Measurements from ENCODE around the gene ABCA5.
"Not testable (repeated sequence)": the region's sequence is repeated elsewhere in the genome, so short reads cannot be mapped to it uniquely, and the experiment has no call there.

Gene ABCA5

GRCh38 chr17:69287168-69287567 lies 39.8 kb downstream of the ABCA5 start:
- TF ChIP-seq, protein P1, sequence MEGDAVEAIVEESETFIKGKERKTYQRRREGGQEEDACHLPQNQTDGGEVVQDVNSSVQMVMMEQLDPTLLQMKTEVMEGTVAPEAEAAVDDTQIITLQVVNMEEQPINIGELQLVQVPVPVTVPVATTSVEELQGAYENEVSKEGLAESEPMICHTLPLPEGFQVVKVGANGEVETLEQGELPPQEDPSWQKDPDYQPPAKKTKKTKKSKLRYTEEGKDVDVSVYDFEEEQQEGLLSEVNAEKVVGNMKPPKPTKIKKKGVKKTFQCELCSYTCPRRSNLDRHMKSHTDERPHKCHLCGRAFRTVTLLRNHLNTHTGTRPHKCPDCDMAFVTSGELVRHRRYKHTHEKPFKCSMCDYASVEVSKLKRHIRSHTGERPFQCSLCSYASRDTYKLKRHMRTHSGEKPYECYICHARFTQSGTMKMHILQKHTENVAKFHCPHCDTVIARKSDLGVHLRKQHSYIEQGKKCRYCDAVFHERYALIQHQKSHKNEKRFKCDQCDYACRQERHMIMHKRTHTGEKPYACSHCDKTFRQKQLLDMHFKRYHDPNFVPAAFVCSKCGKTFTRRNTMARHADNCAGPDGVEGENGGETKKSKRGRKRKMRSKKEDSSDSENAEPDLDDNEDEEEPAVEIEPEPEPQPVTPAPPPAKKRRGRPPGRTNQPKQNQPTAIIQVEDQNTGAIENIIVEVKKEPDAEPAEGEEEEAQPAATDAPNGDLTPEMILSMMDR (IDR thresholded peaks at IDR 0.05; ENCODE audit: extremely low read depth, insufficient read depth, missing control alignments): no peak
- DNase-seq (ENCODE audit: low spot score): no peak
- in situ Hi-C loops (cut with MboI; ENCODE audit: low pct_unique_long_range_greater_than_20kb, low sequenced_read_pairs, unreplicated experiment): no loop called here

DNA sequence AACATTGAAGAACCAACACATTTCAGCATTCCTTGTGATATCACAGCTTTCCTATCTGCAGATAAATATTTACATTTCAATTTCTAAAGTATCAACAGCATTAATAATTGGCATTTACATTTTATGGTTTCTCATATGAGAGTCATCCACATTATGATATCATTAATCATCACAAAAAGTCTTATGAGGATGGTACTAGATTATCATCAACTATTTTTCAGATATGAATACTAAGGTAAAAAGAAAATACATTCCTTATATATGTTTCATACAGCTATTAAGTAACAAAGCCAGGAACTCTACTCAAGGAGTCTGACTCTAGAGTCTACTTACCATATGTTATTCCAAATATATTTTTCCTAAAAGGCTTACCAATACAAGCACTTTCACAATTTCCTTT lies 40.7 kb downstream of the ABCA5 start:
- in situ Hi-C loops (cut with MboI; ENCODE audit: low pct_unique_long_range_greater_than_20kb, low sequenced_read_pairs, unreplicated experiment): no loop called here
- DNase-seq (ENCODE audit: low spot score): no peak
- TF ChIP-seq, protein P1 (IDR thresholded peaks at IDR 0.05; ENCODE audit: extremely low read depth, insufficient read depth, missing control alignments): no peak

GRCh38 chr17:69284646-69285045 lies 42.3 kb downstream of the ABCA5 start:
- DNase-seq (ENCODE audit: low spot score): no peak
- TF ChIP-seq, protein P1 (IDR thresholded peaks at IDR 0.05; ENCODE audit: extremely low read depth, insufficient read depth, missing control alignments): no peak
- in situ Hi-C loops (cut with MboI; ENCODE audit: low pct_unique_long_range_greater_than_20kb, low sequenced_read_pairs, unreplicated experiment): no loop called here

- TF ChIP-seq, protein P1 (IDR thresholded peaks at IDR 0.05; ENCODE audit: extremely low read depth, insufficient read depth, missing control alignments): no peak
- in situ Hi-C loops (cut with MboI; ENCODE audit: low pct_unique_long_range_greater_than_20kb, low sequenced_read_pairs, unreplicated experiment): no loop called here
- no peak for DNase-seq (ENCODE audit: low spot score)
These were observed 44.9 kb downstream of the ABCA5 start for GRCh38 chr17:69282002-69282401.

GRCh38 chr17:69276279-69276678 lies 50.7 kb downstream of the ABCA5 start:
- DNase-seq (ENCODE audit: low spot score); in situ Hi-C loops (cut with MboI; ENCODE audit: low pct_unique_long_range_greater_than_20kb, low sequenced_read_pairs, unreplicated experiment): not testable (repeated sequence)

- in situ Hi-C loops (cut with MboI; ENCODE audit: low pct_unique_long_range_greater_than_20kb, low sequenced_read_pairs, unreplicated experiment): no loop called here
- TF ChIP-seq, protein P1 (IDR thresholded peaks at IDR 0.05; ENCODE audit: extremely low read depth, insufficient read depth, missing control alignments): no peak
- no peak for DNase-seq (ENCODE audit: low spot score)
These were observed 51.2 kb downstream of the ABCA5 start for GRCh38 chr17:69275751-69276150.

- DNase-seq (ENCODE audit: low spot score): no peak
- in situ Hi-C loops (cut with MboI; ENCODE audit: low pct_unique_long_range_greater_than_20kb, low sequenced_read_pairs, unreplicated experiment): no loop called here
- TF ChIP-seq, protein P1 (IDR thresholded peaks at IDR 0.05; ENCODE audit: extremely low read depth, insufficient read depth, missing control alignments): no peak
These were observed 55.9 kb downstream of the ABCA5 start for GRCh38 chr17:69271023-69271422.
